HPDE6-E6E7 (cell line): ENCODE results near the gene CBLN1.

Experiments used
- DNase-seq: peaks from one replicate; pipeline ENCODE4 v3.0.0; 2011; ENCODE audit warnings: missing footprints; ENCODE audit errors: extremely low spot score

Gene CBLN1

DNA sequence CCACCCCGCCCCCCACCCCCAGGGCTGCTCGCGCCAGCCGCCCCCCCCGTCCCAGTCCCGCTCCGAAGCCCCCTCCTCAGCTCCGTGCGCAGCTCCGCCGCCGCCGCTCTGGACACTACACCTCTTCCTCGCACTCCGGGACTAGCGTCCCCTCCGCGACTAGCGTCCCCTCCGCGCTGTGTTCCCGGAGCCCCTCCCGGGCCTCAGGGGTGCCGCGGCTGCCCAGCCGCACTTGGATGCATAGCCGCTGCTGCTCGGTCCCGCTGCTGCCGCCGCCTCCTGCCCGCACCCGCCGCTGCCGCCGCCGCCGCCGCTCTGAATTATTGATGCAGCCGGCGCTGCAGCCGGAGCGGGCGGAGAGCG, at the start of gene CBLN1:
TSS of gene CBLN1 (minus strand) at position 359 of the 363 bp plus-strand sequence. CDS start 373 bp downstream, outside the sequence.
- no peak for DNase-seq

DNA sequence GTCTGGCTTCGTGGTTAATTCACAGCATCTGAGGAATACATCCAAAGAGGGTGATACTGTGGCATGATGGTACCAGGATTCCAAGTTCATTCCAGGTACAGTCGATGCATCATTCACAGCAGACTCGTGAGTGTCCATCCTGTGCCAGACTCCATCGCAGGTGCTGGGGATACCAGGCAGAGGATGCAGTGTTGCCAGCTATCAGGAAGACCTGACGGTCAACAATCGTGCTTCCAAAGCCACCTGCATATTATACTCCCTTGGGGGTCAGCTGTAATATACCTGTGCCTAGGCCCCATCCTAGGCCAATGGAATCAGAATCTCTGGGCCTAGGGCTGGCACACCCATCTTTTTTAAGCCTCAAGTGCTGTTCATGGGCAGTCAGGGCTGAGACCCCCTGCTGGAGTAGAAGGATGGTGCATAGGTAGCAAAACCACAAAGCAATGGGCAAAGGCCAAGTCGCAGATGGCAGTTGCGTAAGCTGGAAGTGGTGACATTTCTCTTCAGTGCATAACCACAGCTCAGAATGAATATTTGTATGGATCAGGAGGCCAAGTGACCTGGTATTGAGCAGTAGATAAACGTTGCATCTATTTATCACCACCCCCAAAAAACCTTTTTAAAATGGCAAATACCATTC, 49.0 kb upstream of the CBLN1 start:
- no peak for DNase-seq

DNA sequence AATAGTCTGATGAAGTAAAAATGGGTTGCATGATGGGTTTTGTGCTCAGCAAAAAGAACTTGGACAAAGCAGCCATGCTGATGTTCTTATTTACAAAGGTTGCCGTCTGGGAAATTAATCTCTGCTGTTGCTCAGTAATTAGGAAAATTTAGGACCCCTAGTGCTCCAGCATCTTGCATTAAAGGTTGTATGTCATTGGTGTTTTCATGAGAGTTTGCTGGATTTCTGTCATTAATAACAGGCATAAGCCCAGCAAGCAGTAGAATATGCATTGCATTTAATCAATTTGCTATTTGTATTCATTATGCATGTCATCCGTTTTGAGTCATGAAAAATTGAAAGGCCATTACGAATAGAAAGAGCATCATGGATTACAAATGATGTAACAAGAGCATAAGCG, 46.7 kb upstream of the CBLN1 start:
- DNase-seq, result no peak

DNA sequence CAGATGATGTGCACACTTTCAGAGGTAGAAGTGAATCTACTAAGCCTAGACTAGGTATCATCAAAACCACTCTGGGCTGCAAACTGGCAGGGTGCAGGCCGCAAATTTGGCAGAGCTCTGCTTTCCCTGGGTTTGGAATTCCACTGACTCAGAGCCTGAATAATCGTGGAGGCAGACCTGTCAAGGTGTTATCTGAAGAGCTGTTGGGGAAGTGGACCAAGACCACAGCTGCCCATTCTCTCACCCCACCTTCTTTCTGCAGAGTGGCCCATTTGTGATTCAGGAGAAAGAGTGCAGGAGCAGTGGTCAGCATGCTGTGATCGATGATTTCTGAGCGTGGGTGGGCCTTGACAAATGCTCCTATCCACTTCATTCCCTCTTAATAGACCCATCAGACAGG, 45.8 kb upstream of the CBLN1 start:
- no peak for DNase-seq

DNA sequence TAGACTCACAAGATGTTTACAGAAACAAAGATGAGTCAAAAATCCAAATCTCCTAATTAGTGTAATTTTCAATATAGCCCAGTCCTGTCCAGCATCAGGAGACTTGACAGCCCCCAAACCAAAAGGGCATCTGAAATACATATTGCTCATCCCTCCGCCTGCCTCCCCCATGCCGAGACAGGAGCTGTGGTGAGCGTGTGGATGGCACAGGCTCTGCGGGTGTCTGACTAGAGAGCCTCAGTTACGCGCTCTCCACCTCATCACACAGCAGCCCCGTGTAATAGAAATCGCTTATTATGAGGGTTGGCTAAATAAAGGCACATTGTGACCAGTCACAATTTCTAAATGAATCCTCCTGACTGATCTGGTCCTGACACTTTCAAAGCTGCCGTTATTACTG, 43.1 kb upstream of the CBLN1 start:
- DNase-seq, result no peak

DNA sequence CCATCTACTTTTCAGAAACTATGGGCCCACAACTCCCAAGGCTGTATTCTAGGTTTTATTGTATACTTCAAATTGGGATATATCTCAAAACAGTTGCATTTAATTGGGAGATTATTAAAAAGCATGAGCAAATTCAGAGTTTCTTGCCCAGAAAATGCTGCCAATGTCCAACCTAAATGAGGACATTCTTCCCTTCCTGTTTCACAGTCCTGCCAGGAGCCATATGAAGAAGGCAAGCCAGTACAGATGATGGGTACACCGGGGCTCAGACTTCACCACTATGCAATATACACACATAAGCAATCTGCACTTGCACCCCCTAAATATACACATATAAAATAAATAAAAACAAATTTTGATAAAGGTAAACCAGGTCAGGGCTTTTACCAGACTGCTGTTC, 34.0 kb upstream of the CBLN1 start:
- DNase-seq, result no peak

DNA sequence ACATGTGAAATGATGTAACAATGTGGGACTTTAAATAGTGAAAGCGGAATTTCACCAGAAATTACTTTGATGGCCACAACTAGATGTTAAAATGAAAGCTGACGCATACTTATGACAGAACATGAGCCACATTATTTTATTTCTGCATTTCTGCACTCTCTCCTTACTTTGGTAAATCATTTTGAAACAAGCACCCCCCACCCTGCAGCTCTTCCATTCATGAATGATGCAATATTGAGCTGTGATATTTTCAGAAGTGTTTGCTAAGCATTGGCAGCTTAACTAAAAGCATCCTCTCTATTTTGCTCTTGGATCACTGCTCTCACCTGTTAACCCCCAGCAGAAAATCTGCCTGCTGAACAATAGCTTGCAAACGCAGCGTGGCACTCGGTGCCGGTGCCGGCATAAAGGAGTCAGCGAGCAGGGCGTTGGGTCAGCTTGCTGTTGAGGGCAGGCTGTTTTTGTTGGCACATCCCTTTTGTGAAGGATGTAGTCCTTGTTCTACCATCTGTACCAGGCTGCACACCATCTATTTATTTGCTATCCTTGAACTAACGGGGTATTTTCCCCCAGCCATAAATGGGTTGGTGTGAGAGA, 30.8 kb upstream of the CBLN1 start:
- DNase-seq, result no peak

DNA sequence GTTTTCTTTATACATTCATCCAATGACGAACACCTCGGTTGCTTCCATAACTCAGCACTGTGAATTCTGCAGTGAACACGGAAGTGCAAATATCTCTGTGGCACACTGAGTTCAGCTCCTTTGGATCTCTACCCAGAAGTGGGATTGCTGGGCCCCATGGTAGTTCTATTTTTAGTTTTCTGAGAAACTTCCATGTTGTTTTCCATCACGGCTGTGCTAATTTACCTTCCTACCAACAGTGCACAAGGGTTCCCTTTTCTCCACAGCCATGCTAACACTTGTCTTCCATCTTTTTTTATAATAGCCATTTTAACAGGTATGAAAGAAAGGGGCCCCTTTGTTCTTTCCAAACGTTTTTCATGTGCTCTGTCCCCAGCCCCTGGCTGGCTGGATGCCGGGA, 30.2 kb upstream of the CBLN1 start:
- no peak for DNase-seq

DNA sequence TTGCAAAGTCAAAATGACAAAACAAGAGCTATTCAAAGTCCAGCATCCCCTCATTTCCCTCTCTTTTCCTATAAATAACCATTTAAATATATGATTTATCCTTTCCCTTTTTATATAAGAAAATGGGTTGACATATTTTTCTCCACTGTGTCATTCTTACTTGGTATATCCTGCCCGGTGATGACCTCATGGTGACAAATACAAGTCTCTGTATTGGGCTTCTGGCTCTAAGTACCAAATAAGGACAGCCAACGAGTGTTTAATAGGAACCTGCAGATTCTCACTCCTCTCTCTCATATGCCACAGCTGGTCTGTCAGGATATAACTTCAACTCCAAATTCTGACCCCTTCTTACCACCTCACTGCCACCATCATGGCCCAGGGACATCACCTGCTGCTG, 25.5 kb upstream of the CBLN1 start:
- no peak for DNase-seq

DNA sequence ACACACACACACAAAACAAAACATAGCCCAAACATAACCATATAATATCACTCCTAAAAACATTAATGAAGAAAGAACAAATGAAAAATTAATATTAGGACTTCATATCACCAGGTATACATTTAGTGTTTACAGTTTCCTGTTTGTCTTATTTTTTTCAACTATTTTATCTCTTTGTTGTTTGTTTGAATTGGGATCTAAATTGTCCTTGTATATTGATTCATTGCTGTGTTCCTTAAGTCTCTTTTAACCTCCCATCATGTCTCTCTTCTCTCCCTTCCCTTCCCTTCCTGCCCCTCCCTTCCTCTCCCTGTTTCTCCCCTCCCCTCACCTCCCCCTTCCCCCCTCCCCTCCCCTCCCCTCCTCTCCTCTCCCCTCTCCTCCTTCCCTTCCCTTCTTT, 23.8 kb upstream of the CBLN1 start:
- no peak for DNase-seq

DNA sequence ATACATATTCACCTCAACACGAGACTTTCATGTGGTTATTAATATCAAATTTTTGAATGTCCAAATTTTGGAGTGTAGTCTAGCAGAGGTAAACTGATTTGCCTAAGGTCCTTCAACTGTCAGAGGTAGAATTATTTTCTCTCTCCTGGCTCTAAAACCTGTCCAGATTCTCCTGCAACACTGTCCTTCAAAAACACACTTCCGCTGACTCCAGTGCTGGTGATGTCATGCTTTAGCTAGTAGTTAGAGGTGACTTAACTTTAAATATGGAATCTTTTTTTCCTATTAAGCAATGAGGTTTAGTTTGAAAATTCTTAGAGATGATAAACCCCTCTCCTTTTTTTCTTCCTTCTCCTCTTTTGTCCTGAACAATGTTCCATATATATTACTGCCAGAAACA, 10.8 kb upstream of the CBLN1 start:
- DNase-seq, result no peak

DNA sequence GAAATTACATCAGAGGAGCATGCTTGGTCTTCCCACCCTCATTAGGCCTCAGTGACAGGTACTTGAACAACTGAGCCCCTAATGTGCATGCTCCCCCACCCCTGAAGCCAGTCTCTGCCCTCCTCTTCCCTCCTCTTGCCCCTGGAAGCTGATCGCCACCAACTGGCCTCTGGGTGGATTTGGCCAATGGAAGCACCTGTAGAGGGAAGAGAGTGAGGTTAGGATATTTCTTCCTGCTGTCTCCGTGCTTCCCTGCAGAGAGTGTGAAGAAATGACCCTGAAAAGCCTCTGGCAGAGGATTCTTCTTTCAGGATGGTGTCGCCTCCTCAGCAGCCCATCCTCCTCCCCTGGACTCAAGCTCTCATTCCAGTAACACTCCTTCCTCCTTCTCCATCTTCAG, 5.9 kb upstream of the CBLN1 start:
- no peak for DNase-seq

DNA sequence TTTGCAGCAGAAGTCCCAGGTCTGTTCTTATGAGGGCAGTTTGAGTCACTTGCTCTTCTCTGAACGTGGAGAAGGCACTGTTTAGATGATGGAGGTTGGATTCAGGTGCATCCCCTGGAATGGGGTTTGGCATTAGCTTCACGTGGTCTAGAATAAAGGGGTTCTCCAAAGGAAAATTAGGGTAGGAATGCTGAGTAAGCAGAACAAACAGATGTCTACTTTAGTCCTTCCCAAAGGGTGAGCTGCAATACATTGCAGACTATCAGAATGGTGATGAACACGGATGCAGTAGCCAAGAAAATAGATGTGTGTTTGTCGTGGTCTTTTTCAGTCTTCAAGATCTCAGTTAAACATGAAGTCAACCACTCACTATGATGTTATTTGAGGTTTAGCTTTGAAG, 3.3 kb upstream of the CBLN1 start:
- no peak for DNase-seq

DNA sequence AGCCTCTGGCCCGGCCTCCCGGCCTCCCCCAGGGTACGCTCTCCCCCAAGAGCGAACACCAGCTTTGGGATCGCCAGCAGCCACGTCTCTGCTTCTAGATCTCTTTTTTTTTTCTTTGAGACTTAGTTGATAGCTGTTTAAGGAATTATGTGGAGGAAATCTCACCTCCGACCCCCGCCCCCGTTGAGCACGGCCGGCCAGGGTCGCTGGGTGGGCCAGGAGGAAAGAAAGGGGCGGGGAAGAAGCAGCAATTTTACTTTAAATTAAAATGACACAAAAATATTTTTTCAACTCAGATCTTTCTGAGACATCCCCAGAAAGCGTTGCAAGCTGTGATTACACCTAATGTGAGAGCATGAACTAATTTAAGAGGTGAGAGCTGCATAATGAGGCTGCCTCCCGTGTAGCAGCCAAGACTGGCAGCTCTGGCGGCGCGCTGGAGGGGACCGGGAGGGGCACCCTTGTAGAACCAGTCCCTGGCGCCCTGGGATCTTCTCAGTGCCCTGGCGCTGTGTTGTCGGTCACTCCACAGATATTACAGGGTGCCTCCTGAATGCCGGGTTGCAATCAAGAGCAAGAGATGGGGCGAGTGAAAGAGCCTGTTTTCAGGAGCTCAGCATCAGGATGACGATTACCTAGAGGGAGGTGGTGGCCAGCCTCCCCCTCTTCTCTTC, 1.9 kb upstream of the CBLN1 start:
- DNase-seq, result no peak

DNA sequence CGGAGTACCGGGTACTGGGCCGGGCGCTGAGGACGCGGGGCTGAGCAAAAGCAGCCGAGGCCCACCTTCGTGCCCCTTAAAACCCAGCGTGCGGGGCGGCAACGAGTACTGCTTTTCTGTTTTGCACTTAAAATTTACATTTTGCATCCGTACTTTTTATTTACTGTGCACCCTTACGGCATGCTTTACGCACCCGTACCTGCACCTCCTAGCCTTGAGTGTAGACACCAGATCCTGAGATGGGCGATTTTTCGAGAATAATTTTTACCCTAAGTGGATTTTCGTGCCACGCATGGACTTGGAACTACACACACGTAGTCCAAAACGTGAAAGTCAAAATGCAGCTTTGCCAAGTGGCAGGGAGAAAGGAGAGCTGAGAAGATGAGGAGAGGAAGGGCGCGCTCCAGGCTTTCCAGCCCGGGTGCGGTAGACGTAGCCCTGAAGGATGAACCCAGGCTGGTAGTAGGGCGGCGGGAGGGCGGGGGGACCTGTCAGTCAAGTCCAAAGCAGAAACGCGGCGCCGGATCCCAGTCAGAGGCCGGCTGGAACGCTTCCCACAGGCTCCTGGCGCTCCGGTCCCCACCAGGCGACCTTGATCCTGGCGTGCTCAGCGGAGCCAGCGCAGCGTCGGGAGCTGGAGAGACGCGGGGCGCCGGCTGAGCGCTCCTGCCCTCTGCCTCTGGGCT, 1.2 kb upstream of the CBLN1 start:
- DNase-seq, result no peak

DNA sequence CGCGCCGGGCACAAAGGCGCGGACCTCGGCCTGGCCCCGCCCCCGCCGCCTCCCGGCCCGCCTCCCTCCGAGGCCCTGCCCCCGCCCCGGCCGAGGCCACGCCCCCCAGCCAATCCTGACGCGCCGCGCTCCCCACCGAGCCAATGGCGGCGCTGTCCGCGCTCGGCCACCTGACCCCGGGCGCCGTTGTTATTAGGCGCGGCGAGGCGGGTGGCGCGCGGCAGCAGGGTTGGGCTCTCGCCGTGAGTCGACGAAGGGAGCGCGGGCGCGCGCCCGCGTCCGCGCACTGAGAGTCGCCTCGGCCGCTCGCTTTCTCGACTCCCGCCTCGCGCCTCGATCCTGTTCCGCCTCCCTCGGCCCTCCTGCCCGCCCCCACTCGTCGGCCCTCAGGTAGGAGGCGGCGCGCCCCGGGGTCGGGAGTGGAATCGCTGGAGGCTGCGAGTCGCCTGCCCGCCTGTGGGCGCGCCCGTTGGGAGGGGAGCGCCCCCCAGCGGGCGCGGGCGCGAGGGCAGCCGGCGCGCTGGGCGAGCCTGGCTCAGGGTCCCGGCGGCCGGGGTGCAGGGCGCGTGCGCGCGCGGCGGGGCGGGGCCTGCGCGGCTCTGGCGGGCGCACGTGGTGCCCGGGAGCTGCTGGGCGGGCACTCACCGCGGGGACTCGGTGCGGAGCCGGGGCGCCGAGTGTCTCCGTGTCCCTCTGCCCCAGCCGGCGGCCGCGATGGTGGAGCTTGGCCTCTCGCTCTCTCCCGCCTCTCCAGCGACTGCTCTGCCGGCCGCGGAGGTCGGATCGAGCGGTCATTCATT, 405 bp upstream of the CBLN1 start:
- DNase-seq, result no peak

DNA sequence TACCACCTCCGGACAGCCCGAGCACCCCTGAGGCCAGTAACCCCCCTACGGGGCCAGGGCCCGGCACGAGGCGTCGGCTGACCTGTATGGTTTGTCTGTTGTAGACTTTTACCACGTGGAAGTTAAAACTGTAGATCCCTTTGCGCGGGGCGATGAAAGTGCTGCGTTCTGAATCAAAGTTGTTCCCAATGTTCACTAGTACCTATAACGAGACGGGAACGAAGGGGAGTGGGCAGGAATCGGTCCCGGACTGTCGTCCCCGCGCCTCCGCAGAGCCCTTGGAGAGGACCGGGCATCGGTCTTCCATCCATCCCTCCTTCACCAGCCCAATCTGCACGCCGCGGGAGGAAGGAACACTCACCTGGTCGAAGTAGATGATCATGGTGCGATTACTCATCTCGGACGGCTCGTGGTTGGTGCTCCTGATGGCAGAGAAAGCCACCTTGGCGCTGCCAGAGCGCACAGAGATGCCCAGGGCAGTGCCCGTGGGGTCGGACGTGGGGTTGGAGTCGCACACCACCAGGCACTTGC, 732 bp downstream of the CBLN1 start:
- no peak for DNase-seq

DNA sequence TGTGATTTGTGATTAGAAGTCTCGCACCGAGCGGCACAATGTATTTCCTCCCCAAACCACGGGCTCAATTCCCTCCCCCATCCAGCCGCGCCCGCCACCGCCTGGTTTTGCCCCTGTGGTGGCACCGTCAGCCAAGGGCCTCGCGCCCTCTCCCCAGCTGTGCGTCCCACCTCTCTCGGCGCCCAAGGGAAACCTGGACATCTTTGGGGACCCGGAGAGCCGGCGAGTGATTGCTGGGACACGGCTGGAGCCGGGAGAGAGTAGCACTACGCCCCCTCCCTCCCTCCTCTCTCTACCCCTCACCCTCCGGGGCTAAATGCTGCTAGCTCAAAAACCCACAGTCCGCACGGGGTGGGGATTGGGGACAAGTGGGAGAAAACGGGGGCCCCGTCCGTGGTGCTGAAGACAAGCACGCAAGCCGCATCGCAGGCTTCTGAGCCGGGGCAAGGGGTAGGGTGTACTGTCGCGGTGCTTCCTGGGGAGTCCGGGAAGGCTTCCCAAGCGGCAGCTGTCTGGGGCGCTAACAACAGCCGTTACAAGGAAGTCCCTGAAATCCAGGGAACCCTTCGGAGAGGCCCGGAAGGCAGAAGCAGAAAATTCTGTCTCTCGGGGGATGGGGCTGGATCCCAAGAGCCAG, 1.4 kb downstream of the CBLN1 start:
- DNase-seq, result no peak

DNA sequence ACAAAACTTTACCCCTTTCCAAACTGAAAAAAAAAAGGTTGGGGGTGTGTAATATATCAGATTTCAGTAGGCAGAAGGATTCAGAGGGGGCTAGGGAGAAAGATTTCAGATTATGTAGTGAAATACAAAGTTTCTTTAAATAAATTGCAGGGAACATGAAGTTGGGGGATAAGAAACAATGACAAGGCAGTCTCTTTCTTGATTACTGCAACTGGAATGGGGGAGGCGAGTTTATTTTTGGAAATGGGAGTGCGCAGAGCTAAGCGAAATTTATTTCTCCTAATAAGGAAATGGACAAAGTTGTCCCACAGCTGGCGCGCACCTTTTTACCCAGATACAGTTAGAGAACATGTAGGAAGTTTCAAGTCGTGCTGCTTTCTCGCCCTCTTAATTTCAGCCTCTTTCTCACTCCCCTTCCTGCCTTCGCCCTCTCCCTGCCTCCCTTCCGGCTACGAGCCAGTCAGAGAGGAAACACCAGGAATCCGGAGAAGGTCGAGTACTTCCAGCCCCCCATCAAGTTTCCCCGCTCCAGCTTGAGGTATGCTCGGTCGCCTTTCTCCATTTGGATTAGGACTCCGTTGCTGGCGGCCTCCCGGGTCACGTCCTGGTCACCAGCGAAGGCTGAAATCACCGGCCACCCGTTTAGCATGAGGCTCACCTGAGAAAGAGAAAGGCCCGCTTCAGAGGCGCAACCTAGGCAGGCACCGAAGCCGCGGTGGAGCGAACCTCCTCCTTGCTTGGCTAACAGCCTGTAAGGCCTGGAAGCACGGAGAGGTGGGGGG, 2.5 kb downstream of the CBLN1 start:
- DNase-seq, result no peak

DNA sequence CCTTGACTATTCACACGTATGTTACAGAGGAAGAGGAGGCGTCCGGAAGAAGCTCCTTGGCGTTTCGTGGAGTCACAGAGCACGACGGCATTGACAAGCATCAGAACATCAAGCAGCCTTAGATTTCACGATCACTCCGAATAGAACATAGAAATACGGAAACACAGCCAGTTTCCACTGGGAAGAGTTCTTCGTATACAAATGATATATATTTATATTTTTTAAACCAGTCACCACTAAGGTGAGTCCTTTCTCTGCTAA, 3.1 kb downstream of the CBLN1 start:
- DNase-seq, result no peak
